Stimulated activated CD4-positive, alpha-beta T cell treated with anti-CD3 and anti-CD28 coated beads, Interleukin-4, amount 100 ng/mL, for 1 hour (primary cell): ENCODE results near the gene ZNF573.
A peak's percentile ranks its signal among the peaks of the same experiment; 100 is the strongest.
"Not testable (repeated sequence)": the region's sequence is repeated elsewhere in the genome, so short reads cannot be mapped to it uniquely, and the experiment has no call there.

Experiments used
- DNase-seq: peaks from one replicate; pipeline ENCODE4 v3.0.0-alpha.2; 2020

The ZNF573 gene

DNA sequence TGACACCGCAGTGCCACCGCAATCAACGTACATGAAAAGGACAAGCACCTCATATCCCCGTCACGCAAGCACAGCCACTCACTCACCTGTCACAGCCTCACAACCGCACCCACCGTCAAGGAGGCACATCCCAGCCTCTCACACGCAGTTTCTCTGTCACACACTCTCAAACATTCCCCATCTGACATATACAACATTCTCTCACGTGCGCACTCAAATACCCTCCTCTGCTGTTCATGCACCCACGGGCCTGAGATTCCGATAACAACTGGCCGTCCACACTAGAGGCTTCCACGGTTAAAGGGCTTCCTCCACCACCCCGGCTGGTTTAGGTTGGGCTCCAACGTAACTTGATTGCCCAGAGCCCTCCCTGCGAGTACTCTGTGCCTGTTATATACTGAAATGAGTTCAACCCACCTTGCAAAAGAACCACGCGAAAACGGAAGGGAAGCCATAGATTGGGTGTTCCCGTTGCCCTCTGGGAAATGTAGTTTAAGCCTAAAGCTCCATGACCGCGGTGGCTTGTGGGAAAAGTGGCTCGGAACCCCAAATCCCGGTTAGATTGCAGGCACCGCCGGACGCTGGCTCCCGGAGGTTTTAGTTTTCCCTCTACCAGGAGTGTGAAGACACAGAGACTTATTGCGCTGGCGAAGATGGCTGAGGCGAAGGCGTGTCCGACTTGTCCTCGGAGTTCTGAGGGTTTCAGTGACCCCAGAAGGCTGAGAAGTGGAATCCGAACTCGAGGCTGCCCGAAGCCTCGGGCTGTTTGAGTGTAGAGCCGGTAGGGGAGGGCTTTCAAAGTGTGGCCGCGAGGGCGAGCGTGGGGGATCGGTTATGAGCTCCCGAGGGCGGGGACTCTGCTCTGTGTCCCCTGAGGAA lies at the start of gene ZNF573:
Gene ZNF573 (minus strand): TSS at position 460 of the 879 bp plus-strand sequence. CDS start 5,857 bp downstream, outside the sequence.
- peak; percentile 76 for DNase-seq

DNA sequence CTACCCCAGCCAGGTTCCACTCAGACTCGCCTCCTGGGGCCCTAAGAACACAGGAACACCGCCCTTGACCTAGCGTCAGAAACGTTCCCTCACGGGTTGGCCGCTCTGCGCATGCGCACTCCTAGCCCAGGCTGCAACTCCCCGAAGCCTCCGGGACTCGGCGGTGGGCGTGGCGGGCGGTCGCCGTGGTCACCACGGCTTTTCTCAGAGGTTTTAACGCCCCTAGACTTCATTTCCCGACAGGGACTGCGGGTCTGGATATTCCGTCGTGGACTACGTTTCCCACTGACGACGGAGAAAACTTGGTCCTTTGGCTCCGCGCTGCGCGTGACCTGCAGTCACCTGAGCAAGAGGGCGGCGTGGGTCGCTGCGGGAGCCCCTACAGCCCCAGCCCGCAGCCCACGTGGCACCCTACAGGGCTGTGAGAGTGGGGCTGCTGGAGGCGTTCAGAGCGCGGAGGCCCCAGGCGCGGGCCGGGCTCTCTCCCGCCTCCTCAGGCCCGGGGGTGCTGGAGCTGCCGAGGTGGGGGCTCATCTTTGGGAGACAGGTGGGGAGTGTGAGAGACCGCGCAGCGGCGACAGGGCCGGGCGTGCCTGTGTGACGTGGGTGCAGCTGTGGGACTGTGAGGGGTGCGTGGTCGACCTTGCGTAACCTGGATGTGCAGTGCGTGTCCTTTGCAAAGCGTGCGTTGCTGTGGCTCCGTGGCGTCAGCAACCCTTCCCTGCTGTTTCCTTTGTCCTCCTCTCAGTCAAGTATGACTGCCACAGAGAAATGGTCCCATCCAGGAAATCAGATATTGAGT lies 38.0 kb upstream of the ZNF573 start:
- peak; percentile 50 for DNase-seq

DNA sequence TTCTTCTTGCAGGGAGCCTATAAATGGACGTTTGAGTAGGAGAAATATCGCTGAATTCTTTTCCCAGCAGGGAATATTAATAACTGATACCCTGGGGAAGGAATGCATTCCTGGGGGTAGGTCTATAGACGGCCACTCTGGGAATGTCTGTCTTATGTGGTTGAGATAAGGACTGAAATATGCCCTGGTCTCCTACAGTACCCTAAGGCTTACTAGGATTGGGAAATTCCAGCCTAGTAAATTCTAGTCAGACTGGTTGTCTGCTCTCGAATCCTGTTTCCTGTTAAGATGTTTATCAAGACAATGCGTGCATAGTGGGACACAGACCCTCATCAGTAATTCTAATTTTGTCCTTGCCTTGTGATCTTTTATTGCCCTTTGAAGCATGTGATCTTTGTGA lies 36.2 kb upstream of the ZNF573 start:
- DNase-seq: not testable (repeated sequence)

DNA sequence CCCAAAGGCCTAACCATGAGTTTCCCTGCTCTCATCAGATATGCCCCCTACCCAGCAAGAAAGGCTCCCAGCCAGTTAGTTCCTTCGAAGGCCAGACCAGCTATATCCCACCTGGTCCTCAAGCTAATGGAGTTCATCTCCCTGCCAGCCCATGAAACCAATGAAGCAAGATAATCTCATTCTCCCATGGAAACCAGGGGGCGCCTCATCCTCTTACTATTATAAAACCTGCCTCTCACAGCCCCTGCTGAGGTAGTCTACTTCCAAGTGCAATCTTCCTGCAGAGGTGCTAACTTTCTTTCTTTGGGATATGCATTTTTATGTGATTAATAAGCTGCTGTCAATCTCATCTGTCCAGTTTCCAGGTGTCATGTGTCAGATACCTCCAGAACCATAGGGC lies 34.0 kb upstream of the ZNF573 start:
- DNase-seq: no peak

DNA sequence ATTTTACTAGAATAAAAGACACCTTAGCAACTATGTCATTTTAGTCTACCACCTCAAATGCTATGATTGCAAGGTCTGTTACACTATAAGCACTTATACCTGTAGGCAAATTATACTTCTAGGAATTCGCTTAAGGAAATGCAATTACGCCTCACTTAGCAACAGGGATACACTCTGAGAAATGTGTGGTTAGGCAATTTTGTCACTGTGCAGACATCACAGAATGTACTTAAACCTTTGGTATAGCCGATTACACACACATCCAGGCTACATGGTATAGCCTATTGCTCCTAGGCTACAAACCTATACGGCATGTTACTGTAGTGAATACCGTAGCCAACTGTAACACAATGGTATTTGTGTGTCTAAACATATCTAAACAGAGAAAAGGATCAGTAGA lies 30.0 kb upstream of the ZNF573 start:
- no peak for DNase-seq

DNA sequence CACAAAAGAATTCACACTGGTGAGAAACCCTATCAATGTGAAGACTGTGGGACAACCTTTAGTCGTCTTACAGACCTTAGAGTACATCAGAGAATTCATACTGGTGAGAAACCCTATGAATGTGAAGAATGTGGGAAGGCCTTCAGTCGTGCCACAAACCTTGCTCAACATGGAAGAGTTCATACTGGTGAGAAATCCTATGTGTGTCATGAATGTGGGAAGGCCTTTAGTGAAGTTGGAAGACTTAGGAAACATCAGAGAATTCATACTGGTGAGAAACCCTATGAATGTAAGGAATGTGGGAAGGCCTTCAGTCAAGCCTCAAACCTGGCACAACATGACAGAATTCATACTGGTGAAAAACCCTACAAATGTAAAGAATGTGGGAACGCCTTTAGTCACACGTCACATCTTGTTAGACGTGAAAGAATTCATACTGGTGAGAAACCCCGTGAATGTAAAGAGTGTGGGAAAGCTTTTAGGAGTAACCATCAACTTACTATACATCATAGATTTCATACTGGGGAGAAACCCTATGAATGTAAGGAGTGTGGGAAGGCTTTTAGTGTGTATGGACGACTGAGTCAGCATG lies 24.0 kb upstream of the ZNF573 start:
- DNase-seq: no peak

DNA sequence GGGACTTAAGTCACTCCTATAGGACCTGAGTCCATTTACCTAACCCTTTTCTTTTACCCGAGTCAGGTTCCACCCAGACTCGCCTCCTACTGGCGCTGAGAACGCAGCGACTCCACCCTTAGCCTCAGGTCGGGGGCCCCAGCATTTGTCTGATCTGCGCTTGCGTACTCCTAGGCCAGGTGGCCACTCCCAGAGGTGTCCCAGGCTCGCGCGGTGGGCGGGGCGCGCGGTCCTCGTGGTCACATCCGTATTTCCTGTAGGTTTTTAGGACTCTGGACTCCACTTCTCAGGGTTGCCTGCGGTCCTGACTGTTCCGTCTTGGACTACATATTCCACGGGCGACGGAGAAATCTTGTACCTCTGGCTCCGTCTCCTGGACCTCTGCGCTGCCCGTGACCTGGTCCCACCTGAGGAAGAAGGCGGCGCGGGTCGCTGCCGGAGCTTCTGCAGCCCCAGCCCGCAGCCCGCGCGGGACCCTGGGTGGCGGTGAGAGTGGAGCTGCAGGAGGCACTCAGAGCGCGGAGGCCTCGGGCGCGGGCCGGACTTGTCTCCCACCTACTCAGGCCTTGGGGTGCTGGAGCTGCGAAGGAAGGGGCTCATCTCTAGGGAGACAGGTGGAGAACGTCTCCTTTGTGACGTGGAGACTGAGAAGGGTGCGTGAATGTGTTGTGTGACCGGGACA lies 11.0 kb upstream of the ZNF573 start:
- DNase-seq: no peak

DNA sequence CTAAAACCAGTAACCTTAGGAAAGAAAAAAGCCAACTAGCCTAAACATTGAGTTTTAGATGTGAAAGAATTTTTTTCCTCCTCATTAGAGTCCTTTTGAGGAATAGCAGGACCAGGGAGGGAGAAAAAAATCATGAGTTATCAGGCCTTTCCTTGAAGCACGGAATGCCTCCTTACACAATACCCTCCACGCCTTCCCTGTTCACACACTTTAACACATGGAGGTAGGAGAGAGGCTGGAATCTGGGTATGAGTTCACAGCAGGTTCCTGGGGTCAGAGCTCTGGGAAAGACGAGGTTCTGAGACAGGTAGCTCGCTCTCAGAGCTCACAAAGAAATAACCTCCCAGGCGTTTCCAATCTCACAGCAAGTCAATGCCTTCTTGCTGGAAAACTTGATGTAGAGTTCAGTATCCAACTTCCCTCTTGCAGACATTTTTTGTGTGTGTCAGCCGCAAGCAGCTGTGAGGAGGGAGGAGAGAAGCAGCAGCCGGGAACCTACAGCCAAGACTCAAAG lies 716 bp downstream of the ZNF573 start:
- no peak for DNase-seq

DNA sequence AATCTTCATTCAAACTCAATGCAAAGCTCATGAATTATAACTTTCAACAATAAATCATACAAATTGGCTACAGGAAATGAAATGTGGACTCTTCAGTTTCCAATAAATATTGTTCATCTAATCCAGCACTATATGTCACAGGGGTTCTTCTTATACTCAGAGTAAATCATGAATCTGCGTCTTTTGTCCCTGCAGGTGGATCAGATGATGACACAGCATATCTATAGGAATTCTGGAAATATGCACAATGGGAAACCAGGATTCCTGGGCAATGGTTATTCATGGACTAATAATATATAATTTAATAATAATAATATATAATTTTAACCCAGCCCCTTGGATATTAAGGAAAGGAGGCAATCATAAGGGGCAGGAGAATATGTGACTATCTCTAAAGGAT lies 8.4 kb downstream of the ZNF573 start:
- no peak for DNase-seq

DNA sequence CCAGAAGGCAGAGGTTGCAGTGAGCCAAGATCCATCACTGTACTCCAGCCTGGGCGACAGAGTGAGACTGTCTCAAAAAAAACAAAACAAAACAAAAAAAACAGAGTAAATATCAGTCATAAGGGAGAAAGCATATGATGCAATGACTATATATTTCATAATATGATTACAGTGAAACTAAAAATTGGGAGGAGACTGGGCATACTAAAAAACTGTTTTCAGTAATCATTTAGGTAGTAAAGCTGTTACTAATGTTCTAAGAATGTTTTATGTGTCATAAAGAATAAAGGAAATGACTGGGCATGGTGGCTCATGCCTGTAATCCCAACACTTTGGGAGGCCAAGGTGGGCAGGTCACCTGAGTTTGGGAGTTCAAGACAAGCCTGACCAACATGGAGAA lies 15.9 kb downstream of the ZNF573 start:
- DNase-seq: no peak

DNA sequence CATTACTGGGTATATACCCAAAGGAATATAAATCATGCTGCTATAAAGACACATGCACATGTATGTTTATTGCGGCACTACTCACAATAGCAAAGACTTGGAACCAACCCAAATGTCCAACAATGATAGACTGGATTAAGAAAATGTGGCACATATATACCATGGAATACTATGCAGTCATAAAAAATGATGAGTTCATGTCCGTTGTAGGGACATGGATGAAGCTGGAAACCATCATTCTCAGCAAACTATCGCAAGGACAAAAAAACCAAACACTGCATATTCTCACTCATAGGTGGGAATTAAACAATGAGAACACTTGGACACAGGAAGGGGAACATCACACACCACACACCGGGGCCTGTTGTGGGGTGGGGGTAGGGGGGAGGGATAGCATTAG lies 21.7 kb downstream of the ZNF573 start:
- not testable (repeated sequence) for DNase-seq

DNA sequence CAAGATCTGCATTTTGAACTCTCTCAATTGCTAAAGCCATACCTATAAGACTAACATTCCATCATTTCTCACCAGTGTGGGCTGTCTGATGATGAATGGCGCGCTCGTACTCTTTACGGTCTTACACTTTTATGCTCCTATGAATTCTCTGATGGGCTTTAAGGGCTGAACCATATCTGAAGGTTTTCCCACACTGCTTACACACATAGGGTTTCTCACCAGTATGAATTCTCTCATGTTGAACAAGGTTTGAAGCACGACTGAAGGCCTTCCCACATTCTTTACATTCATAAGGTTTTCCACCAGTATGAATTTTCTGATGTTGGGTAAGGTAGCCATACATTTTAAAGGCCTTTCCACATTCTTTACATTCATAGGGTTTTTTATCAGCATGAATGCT lies 41.0 kb downstream of the ZNF573 start:
- DNase-seq: no peak

DNA sequence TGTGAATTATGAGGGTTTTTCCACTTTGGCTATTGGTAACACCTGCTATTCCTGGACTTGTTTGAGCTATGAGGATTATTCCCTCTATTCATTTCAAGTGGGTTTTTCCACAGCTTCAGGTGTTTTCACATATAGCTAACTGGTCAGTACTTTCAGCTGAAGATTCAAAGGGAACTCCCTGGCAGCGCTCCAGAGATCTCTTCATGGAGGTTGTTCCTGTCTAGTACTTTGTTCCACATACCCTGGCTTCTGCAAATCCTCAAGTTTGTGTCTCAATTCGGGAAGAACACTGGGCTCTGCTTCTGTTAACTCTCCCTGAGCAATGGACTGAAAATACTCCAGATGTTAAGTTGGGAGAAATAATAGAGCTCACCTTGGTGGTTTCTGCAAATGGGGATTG lies 54.2 kb downstream of the ZNF573 start:
- no peak for DNase-seq

DNA sequence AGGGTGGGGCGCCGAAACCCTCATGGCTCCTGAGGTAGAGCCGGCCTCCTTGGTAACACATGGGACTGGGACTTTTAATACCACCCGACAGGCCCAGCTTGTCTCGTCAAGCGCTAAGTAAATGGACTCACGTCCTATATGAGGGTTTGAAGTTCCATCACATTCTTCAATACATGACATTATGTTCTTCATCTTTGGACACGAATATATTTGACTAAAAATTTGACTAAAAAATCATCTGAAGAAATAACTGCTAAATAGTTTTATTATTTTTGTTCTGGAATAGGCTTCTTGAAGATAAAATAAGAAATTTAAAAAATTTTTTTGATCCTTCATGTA lies 59.5 kb downstream of the ZNF573 start:
- DNase-seq: no peak

DNA sequence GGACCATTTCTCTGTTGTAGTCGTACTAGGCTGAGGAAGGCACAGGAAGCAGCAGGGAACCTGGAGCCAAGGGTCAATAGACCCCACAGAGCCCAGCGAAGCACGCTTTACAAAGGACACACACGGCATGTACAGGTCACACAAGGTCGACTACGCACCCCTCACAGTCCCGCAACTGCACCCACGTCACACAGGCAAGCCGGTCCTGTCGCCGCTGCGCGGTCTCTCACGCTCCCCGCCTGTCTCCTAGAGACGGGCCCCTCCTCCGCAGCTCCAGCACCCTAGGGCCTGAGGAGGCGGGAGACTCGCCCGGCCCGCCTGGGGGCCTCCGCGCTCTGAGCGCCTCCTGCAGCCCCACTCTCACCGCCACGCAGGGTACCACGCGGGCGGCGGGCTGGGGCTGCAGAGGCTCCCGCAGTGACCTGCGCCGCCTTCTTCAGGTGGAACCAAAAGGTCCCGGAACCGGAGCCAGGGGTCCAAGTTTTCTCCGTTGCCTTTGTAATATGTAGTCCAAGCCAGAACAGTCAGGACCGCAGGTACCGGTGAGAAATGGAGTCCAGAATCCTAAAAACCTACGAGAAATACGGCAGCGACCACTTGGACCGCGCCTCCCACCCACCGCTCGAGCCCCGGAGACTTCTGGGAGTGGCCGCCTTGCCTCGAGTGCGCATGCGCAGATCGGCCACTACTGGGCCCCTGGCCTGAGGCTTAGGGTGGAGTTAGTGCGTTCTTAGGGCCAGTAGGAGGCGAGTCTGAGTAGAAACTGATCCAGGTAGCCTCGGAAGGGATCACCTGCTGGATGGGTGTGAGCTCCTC lies 60.1 kb downstream of the ZNF573 start, which contains the start of gene ZNF607:
Gene ZNF607 (minus strand): TSS at position 651 of the 816 bp plus-strand sequence. CDS start 8,143 bp downstream, outside the sequence.
- peak; percentile 85 for DNase-seq

DNA sequence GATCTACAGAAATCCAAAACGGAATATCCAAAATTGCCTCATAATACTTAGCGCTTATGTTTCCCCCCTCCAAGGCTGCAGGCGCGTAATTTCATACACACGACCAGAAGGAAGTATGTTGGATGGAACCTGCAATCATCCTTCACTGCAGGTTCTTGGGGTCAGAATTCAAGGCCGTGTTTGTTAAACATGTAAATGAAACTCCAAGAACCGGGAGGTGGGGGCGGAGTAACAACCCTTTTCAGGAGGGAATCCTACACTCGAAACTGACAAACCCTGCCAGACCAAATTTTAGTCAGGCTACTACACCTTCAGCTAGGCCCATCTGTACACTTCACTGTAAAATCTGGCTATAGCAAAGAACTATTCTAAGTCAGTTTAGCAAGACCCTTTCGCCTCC lies 61.1 kb downstream of the ZNF573 start:
- no peak for DNase-seq

DNA sequence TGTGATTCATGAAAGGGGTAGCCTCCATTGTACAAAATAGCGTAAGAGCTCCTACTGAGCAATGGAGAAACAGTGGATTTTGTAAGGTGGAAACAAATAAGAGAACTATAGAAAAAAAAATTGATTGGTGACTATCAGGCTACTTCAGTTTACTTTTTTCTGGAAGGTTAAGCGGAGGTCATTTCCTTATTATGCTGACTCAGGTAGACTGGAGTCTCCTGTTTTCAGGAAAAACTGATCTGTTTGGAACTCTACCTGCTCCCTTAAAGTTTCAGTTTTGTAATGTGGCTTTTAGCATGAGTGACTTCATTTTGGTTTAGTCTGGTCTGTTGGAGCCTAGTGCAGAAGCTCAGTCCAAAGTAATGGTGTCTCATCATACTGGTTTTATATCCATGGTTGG lies 63.2 kb downstream of the ZNF573 start:
- no peak for DNase-seq

DNA sequence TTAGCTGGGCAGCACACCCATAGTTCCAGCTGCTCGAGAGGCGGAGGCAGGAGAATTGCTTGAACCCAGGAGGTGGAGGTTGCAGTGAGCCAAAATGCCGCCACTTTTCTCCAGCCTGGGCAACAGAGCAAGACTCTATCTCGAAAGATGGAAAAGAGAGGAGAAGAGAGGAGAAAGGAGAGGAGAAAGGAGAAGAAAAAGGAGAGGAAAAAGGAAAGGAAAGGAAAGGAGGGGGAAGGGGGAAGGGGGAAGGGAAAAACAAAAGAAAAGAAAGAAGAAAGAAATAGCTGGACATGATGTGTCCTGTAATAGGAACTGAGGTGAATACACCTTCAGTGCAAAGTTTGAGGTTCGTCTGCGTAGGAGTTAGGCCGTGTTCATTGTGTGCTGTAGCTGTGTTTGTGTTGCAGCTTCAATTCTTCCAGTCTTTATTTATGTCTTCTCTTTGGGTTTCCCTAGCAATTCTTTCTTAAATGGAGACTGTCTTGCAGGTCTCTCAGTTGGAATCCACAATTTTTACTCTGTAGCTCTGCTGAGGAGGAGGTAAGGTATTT lies 73.3 kb downstream of the ZNF573 start:
- no peak for DNase-seq

DNA sequence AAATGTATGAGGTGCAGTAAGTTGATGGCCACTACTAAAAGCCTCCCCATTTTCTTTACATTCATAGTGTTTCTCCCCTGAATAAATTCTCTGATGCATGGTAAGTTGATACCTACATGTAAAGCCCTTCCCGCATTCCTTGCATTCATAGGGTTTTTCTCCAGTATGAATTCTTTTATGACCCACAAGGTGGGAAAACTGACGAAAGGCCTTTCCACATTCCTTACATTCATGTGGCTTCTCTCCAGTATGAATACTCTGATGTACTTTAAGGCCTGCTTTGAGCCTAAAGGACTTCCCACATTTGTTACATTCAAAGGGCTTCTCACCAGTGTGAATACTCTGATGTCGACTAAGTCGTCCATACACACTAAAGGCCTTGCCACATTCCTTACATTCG lies 80.3 kb downstream of the ZNF573 start:
- DNase-seq: no peak

DNA sequence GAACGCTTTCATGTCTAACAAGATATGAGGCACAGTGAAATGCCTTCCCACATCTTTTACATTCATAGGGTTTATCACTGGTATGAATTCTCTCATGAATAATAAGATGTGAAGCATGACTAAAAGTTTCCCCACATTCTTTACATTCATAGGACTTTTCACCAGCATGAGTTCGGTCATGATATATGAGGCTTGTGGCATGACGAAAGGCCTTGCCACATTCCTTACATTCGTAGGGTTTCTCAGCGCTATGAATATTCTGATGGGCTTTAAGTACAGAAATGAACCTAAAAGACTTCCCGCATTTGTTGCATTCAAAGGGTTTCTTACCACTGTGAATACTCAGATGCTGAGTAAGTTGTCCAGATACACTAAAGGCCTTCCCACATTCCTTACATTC lies 81.2 kb downstream of the ZNF573 start:
- DNase-seq: no peak

DNA sequence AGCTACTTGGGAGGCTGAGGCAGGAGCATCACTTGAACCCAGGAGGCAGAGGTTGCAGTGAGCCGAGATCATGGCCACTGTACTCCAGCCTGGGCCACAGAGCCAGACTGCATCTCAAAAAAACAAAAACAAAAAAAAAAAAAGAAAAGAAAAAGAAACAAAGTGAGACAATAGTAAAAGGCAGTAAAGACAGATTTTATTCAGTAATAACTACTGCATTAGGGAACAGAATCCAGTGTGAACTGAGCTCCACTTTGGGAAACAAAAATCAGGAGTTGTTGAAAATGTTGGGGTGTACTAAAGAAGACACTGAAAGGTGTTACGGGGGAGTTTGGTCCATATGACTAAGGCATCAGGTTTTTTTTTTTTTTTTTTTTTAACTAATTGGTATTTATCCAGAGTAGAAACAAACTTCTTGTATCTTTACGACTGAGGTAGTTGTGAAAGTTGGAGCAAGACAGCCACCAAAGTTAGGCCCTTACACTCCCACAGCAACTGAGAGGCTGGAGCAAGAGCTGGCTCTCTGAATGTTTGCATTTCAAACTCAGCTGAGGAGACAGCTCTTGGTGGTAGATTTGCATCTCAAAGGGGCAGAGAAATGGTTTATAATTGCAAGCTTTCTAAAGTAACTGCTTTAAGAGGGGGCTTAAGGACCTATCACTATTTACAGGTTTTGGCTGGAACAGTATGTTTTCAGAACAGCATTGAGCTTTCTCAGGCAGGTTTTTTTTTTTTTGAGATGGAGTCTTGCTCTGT lies 84.1 kb downstream of the ZNF573 start:
- no peak for DNase-seq
